Left colon (tissue), 2 donors: ENCODE results near the gene CNOT4. TPM values are rescaled to one million over a fixed set of nuclear protein-coding genes. Genes with fewer than 3 reads are reported as not detected.

ENCODE experiments used
- ATAC-seq: fragments of 200-7000 bp; cut with Tn5 transposase; one replicate; pipeline ENCODE4 v1.9.1; 2020; ENCODE audit warnings: mild to moderate bottlenecking, moderate library complexity
- DNase-seq, 2 donors: peaks; one replicate each; pipeline ENCODE4 v3.0.0-alpha.2; 2020
- intact Hi-C, 2 donors: fragments of 100-400 bp; cut with DNase I in 1 of 2; cut with micrococcal nuclease in 1 of 2; formaldehyde crosslinking; loops; one replicate each; pipeline versions ENCODE4 v1.11.2 to v1.14.0; 2022; cut with DNase I, micrococcal nuclease
- long read RNA-seq: library from polyadenylated mRNA; unstranded; transcript quantifications from one replicate; pipeline ENCODE4 v2.0.0, GENCODE V29; 2021
- total RNA-seq, 2 donors: library from RNA; stranded (reverse); fragmentation: NEBNext Ultra II Directional; extraction: Animal tissue kit (Norgen Biotek cat#: 25700); gene quantifications; one replicate each; pipeline ENCODE4 v1.2.1, GENCODE V29; 2021
- donor health status: DM: no; HTN: no; CAD: no.
- donor health status: DM: yes; HTN: yes; CAD: no.

The CNOT4 gene, protein sequence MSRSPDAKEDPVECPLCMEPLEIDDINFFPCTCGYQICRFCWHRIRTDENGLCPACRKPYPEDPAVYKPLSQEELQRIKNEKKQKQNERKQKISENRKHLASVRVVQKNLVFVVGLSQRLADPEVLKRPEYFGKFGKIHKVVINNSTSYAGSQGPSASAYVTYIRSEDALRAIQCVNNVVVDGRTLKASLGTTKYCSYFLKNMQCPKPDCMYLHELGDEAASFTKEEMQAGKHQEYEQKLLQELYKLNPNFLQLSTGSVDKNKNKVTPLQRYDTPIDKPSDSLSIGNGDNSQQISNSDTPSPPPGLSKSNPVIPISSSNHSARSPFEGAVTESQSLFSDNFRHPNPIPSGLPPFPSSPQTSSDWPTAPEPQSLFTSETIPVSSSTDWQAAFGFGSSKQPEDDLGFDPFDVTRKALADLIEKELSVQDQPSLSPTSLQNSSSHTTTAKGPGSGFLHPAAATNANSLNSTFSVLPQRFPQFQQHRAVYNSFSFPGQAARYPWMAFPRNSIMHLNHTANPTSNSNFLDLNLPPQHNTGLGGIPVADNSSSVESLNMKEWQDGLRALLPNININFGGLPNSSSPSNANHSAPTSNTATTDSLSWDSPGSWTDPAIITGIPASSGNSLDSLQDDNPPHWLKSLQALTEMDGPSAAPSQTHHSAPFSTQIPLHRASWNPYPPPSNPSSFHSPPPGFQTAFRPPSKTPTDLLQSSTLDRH
- 10 to 100 TPM; 17.4 to 21.0 TPM for total RNA-seq
- long read RNA-seq, full-length matches to known transcripts: 2 of 6 reads
- long read RNA-seq, partial matches to known transcripts: 4 of 6 reads
- long read RNA-seq, other reads (novel, unspliced or antisense): 0 of 6 reads

DNA sequence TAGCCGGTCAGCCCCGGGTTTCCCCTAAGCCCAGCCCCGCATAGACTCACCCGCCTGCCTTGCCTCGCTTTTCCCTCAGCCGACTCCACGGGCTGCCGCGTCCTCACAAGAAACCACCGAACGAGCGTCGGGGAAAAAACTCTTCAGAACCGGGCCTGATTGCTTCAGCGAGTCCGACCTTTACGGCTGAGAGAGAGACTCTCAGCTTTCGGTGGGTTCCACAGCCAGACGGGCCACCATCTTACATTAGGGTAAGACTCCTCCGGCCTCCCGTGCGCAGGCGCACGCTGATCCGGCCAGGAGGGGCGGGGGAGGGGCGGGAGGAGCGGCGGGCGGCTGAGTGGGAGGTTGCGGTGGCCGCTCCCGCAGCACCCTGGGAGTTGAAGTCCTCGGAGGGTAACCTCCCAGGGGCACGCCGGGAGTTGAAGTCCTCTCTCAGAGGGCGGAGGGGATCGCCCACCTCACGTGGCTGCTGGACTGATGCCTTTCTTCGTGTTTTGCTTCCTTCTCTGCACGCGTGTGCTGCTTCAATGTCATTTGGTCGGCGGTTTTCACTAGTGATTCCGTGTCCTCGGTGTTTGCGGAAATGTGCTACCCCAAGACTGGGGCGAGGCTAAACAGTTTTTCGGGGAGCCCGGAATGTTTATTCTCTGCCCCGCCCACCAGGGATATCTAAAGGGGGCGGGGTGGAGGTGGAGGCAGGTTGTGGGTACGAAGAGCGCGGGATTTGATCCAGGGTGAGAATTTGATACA is at the start of gene CNOT4:
Gene CNOT4 (minus strand): TSS at position 264 of the 753 bp plus-strand sequence. CDS start 71,771 bp downstream, outside the sequence.
- DNase-seq: peak; percentile 96 to 97
- ATAC-seq: peak; percentile 96
- intact Hi-C loops: loop anchor here in 1 of 2 donors (5.0 kb wide), 1 partner anchor 47 kb away; the partner anchor contains the start of gene NUP205

DNA sequence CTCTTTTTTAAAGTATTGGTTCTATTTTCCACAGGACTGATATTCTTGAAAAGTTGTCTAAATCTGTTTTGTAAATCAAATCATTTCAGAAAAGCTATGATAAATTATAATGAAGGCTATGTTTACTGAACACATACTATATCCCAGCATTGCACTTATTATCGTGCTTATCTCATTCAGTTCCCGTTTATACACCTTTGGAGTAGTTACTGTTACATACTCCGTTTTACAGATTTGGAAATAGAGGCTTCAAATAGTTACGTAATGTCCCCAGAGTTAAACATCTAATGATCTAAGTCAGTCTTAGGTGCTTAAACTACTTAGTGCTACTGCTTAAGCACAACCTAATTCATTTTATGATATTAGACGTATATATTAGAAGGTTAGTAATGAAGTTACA is 49.0 kb upstream of the CNOT4 start:
- intact Hi-C loops: loop anchor here in 1 of 2 donors (5.0 kb wide), 2 partner anchors 47 to 277 kb away; partner anchors contain the start of gene CNOT4
- DNase-seq (no peak), ATAC-seq (no peak)

- intact Hi-C loops: loop anchor here in 1 of 2 donors (5.0 kb wide), 2 partner anchors 46 to 276 kb away; partner anchors contain the start of gene CNOT4
- DNase-seq (peak; percentile 47 to 67), ATAC-seq (peak; percentile 71)
Measured at GRCh38 chr7:135558337-135558767, 48.5 kb upstream of the CNOT4 start.

DNA sequence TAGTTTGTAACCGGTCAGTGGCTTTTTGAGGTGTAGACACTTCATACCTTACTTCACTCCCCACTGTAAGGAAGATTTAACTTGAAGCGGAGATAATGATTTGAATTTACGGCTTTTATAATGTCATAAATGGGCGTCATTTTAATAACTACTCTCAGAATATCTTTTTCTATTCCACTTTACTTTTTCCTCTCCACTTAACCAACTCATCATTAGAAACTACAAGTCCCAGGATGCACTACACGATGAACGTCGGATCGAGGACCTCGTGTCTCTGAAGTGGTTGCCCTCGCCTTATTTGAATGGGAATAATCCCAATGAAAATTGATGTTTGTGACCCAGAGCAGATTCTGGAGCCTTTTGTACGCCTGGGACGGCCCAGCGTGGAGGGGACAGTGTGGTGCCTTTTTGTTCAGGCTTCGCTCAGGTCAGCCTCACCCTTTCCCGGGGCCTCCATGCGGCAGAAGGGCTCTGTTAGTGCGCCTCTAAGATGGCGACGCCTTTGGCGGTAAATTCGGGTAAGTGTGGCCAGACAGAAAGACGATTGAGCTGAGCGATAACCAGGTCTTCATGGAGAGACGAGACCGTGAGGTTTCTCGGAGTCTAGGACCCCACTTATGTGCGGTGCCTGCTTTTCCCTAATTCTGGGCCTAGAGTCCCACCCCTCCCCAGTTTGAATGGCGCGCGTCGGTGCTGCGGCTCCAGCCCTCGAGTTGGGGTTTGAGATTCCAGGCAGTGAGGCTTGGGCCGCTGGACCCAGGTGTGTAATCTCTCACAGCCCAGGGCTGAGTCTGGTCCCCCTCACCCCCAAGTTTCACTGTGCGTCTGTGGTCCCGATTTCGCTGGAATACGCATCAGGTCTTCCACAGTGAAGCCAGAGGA is 47.8 kb upstream of the CNOT4 start, which contains the start of gene NUP205:
Gene NUP205 (plus strand): TSS at position 463 of the 882 bp plus-strand sequence. CDS start 28 bp downstream, at position 491.
- DNase-seq (peak; percentile 62 to 75), ATAC-seq (peak; percentile 93)
- intact Hi-C loops: loop anchor here in 1 of 2 donors (5.0 kb wide), 2 partner anchors 45 to 275 kb away; partner anchors contain the start of gene CNOT4

- ATAC-seq (no peak), DNase-seq (no peak)
- intact Hi-C loops: no loop called here
Measured at GRCh38 chr7:135553346-135553745, 43.4 kb upstream of the CNOT4 start.

DNA sequence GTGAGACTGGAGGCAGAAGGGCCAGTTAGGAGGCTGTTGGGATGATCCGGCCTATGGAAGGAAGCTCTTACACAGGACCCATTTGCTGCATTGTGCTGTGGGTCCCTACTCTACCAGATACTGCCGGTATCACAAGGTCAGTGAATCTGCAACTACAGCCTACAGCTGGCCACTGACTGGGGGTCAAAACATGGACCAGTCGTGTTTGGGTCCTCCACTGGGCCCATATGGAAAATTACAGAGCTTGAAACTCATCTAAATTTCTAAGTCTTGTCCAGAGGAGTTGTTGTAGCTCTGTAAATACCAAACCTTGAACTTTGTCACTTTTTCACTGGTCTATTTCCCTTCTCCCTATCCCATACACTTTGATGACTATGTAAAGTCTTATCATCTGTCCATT is 42.2 kb upstream of the CNOT4 start:
- intact Hi-C loops: no loop called here
- ATAC-seq (no peak), DNase-seq (no peak)

DNA sequence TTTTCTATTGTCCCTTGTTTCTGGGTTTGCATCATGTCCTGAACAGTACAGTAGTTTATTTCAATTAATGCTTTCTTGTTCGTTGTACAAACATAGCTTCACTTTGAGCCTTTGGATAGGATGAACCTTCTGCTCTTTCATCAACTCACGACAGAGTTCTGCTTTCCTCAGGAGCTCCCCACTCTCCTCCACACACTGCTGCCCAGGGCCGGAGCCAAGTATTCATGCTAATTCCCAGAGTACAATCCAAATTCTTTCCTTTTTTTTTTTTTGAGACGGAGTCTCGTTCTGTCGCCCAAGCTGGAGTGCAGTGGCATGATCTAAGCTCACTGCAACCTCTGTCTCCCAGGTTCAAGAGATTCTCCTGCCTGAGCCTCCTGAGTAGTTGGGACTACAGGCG is 40.3 kb upstream of the CNOT4 start:
- no peak for ATAC-seq
- DNase-seq: no peak
- intact Hi-C loops: no loop called here

GRCh38 chr7:135541029-135541428 is 31.1 kb upstream of the CNOT4 start:
- DNase-seq: no peak
- no peak for ATAC-seq
- intact Hi-C loops: no loop called here

GRCh38 chr7:135539629-135540028 is 29.7 kb upstream of the CNOT4 start:
- no peak for DNase-seq
- intact Hi-C loops: no loop called here
- no peak for ATAC-seq

- no peak for ATAC-seq
- intact Hi-C loops: no loop called here
- no peak for DNase-seq
Measured at GRCh38 chr7:135538376-135538775, 28.5 kb upstream of the CNOT4 start.

- no peak for DNase-seq
- intact Hi-C loops: no loop called here
- ATAC-seq: no peak
Measured at GRCh38 chr7:135537905-135538304, 28.0 kb upstream of the CNOT4 start.

DNA sequence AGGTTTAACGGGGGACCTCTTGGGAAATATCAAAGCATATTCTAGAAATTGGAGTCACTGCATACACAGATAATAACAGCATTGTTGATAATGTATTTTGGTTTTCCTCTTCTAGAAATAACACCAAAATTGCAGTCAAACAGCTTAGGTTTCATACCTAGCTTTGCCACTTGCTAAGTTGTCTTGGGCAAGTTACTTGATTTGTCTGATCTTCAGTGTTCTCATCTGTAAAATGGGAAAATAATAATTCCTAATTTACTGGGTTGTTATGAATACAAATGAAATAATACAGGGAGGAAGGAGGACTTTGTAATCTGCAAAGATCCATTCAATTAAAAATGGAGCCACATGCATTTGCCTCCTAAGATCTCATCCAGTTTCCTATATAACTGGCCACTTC is 27.6 kb upstream of the CNOT4 start:
- no peak for ATAC-seq
- intact Hi-C loops: no loop called here
- DNase-seq: no peak

- ATAC-seq (no peak), DNase-seq (no peak)
- intact Hi-C loops: no loop called here
Measured at GRCh38 chr7:135536150-135536549, 26.2 kb upstream of the CNOT4 start.

- no peak for DNase-seq
- intact Hi-C loops: no loop called here
Measured at GRCh38 chr7:135527025-135527424, 17.1 kb upstream of the CNOT4 start.

GRCh38 chr7:135525426-135525825 is 15.5 kb upstream of the CNOT4 start:
- DNase-seq (no peak), ATAC-seq (no peak)
- intact Hi-C loops: no loop called here

More at GRCh38 chr7:135527025-135527424, 17.1 kb upstream of the CNOT4 start:
- ATAC-seq: no peak

DNA sequence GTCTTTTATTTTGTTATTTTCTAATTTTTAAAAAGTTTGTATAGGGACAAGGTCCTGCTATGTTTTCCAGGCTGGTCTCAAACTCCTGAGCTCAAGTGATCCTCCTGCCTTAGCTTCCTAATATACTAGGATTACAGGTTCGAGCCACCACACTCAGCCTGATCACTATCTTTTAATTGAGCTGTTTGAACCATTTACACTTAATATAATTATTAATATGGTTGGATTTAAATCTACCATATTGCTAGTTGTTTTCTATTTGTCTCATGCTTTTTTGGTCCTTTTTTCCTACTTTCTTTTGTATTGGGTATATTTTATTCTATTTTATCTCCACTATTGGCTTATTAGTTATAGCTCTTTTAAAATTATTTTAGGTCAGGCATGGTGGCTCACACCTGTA is 13.2 kb upstream of the CNOT4 start:
- DNase-seq: no peak
- intact Hi-C loops: no loop called here
- ATAC-seq: no peak

- no peak for ATAC-seq
- intact Hi-C loops: no loop called here
- DNase-seq: no peak
Measured at GRCh38 chr7:135522509-135522908, 12.6 kb upstream of the CNOT4 start.

DNA sequence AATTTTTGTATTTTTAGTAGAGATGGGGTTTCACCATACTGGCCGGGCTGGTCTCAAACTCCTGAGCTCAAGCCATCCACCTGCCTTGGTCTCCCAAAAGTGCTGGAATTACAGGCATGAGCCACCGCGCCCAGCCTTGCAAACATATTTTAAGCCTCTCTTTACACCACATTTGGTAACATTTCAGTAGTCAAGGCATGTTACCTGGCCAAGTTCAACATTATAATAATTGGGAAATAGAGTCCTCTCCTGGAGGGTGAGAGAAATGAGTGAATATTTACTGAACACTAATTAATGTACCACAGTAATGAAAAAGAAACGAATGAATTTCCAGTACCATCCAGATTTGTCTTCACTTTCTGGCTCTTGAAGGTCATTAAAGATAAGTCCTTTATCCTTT is 10.0 kb upstream of the CNOT4 start:
- ATAC-seq: no peak
- intact Hi-C loops: no loop called here
- DNase-seq: no peak
